A204.1 (cell line): ENCODE data around the gene ATOSA.

Experiments
- FAIRE-seq: peaks from 2 replicates; lab custom pipeline; 2012; peaks lifted over from hg19 to GRCh38; lab: Jason Lieb, UNC

Gene ATOSA

GRCh38 chr15:52652286-52652685 is 26.9 kb downstream of the ATOSA start:
- FAIRE-seq, result no peak

GRCh38 chr15:52651868-52652267 is 27.3 kb downstream of the ATOSA start:
- FAIRE-seq, result no peak

- FAIRE-seq, result no peak
These were observed 28.1 kb downstream of the ATOSA start for GRCh38 chr15:52651114-52651513.

- FAIRE-seq, result no peak
These were observed 29.5 kb downstream of the ATOSA start for GRCh38 chr15:52649686-52650085.

- FAIRE-seq, result no peak
These were observed 33.3 kb downstream of the ATOSA start for GRCh38 chr15:52645916-52646315.

- no peak for FAIRE-seq
These were observed 36.5 kb downstream of the ATOSA start for GRCh38 chr15:52642386-52643361.

GRCh38 chr15:52636459-52636858 is 42.7 kb downstream of the ATOSA start:
- FAIRE-seq, result no peak

- peak; percentile 99 for FAIRE-seq
These were observed 43.3 kb downstream of the ATOSA start for GRCh38 chr15:52635908-52636307.
